Embryonic facial prominence (tissue), 1 donor: ENCODE results near the gene TRMT10A.
"Not testable (repeated sequence)": the region's sequence is repeated elsewhere in the genome, so short reads cannot be mapped to it uniquely, and the experiment has no call there.

ENCODE experiments used
- DNase-seq: peaks from one replicate; pipeline ENCODE4 v3.0.0-alpha.2; 2016; ENCODE audit errors: extremely low spot score

Gene TRMT10A

GRCh38 chr4:99552872-99553271 is 11.0 kb downstream of the TRMT10A start:
- no peak for DNase-seq

GRCh38 chr4:99540277-99540939 is 23.4 kb downstream of the TRMT10A start:
- DNase-seq: no peak

GRCh38 chr4:99537674-99538073 is 26.2 kb downstream of the TRMT10A start:
- DNase-seq: no peak

- DNase-seq: no peak
Observed at GRCh38 chr4:99536848-99537247, 27.0 kb downstream of the TRMT10A start.

GRCh38 chr4:99536271-99536670 is 27.6 kb downstream of the TRMT10A start:
- no peak for DNase-seq

- DNase-seq: not testable (repeated sequence)
Observed at GRCh38 chr4:99534699-99535098, 29.1 kb downstream of the TRMT10A start.

GRCh38 chr4:99529956-99530355 is 33.9 kb downstream of the TRMT10A start:
- DNase-seq: no peak

- DNase-seq: no peak
Observed at GRCh38 chr4:99529228-99529627, 34.6 kb downstream of the TRMT10A start.

- no peak for DNase-seq
Observed at GRCh38 chr4:99518601-99519295, 45.1 kb downstream of the TRMT10A start.

- DNase-seq: no peak
Observed at GRCh38 chr4:99510721-99511120, 53.1 kb downstream of the TRMT10A start, which contains the start of gene C4orf17. C4orf17 (plus strand) TSS chr4:99511021; CDS start chr4:99513082, 2,061 bp downstream.

GRCh38 chr4:99507762-99508161 is 56.1 kb downstream of the TRMT10A start:
- DNase-seq: no peak

- DNase-seq: no peak
Observed at GRCh38 chr4:99507349-99507748, 56.5 kb downstream of the TRMT10A start.

- DNase-seq: no peak
Observed at GRCh38 chr4:99506781-99507180, 57.1 kb downstream of the TRMT10A start.

- DNase-seq: no peak
Observed at GRCh38 chr4:99504804-99505502, 58.9 kb downstream of the TRMT10A start.
